ENCODE data around the gene PTPRK.

The PTPRK gene

GRCh38 chr6:128158496-128158895 is 361.9 kb downstream of the PTPRK start:
- no peaks in the 10 kb centered on the region for H3K27me3 ChIP-seq (ENCODE audit: control insufficient read depth, insufficient read depth, low read length)
- H3K9me3 ChIP-seq (ENCODE audit: control insufficient read depth, insufficient read depth, low read length): no peaks in the 10 kb centered on the region
- peaks cover 9% of the 10 kb centered on the region; the same call in 1 of the 2 replicates for H3K4me1 ChIP-seq (ENCODE audit: control insufficient read depth, insufficient read depth, low read length)
- no peaks in the 10 kb centered on the region for H3K36me3 ChIP-seq (ENCODE audit: control insufficient read depth, insufficient read depth, low read length)
- H3K9ac ChIP-seq (ENCODE audit: low read depth, low read length): no peak overlapping the region
- no peak overlapping the region for H3K27ac ChIP-seq (ENCODE audit: low read depth, low read length)
- H3K4me3 ChIP-seq (ENCODE audit: low read depth, low read length): no peak overlapping the region

GRCh38 chr6:128156321-128157111 is 363.9 kb downstream of the PTPRK start:
- Histone ChIP-seq H3K36me3 (ENCODE audit: control insufficient read depth, insufficient read depth, low read length) (no peaks in the 10 kb centered on the region), H3K4me3 (ENCODE audit: low read depth, low read length) (no peak overlapping the region), H3K9ac (ENCODE audit: low read depth, low read length) (no peak overlapping the region), H3K27me3 (ENCODE audit: control insufficient read depth, insufficient read depth, low read length) (no peaks in the 10 kb centered on the region), H3K4me1 (ENCODE audit: control insufficient read depth, insufficient read depth, low read length) (no peaks in the 10 kb centered on the region), H3K9me3 (ENCODE audit: control insufficient read depth, insufficient read depth, low read length) (no peaks in the 10 kb centered on the region), H3K27ac (ENCODE audit: low read depth, low read length) (no peak overlapping the region)

- no peaks in the 10 kb centered on the region for H3K27me3 ChIP-seq (ENCODE audit: control insufficient read depth, insufficient read depth, low read length)
- H3K9me3 ChIP-seq (ENCODE audit: control insufficient read depth, insufficient read depth, low read length): no peaks in the 10 kb centered on the region
- H3K36me3 ChIP-seq (ENCODE audit: control insufficient read depth, insufficient read depth, low read length): no peaks in the 10 kb centered on the region
- H3K9ac ChIP-seq (ENCODE audit: low read depth, low read length): no peak overlapping the region
- H3K27ac ChIP-seq (ENCODE audit: low read depth, low read length): no peak overlapping the region
- no peaks in the 10 kb centered on the region for H3K4me1 ChIP-seq (ENCODE audit: control insufficient read depth, insufficient read depth, low read length)
- H3K4me3 ChIP-seq (ENCODE audit: low read depth, low read length): no peak overlapping the region
Measured at GRCh38 chr6:128155826-128156225, 364.6 kb downstream of the PTPRK start.

GRCh38 chr6:128152551-128152950 is 367.8 kb downstream of the PTPRK start:
- Histone ChIP-seq H3K36me3 (ENCODE audit: control insufficient read depth, insufficient read depth, low read length) (no peaks in the 10 kb centered on the region), H3K27me3 (ENCODE audit: control insufficient read depth, insufficient read depth, low read length) (no peaks in the 10 kb centered on the region), H3K27ac (ENCODE audit: low read depth, low read length) (no peak overlapping the region), H3K9me3 (ENCODE audit: control insufficient read depth, insufficient read depth, low read length) (no peaks in the 10 kb centered on the region), H3K9ac (ENCODE audit: low read depth, low read length) (no peak overlapping the region), H3K4me1 (ENCODE audit: control insufficient read depth, insufficient read depth, low read length) (no peaks in the 10 kb centered on the region), H3K4me3 (ENCODE audit: low read depth, low read length) (no peak overlapping the region)

- H3K4me3 ChIP-seq (ENCODE audit: low read depth, low read length): no peak overlapping the region
- H3K27ac ChIP-seq (ENCODE audit: low read depth, low read length): no peak overlapping the region
- H3K27me3 ChIP-seq (ENCODE audit: control insufficient read depth, insufficient read depth, low read length): no peaks in the 10 kb centered on the region
- H3K36me3 ChIP-seq (ENCODE audit: control insufficient read depth, insufficient read depth, low read length): no peaks in the 10 kb centered on the region
- H3K4me1 ChIP-seq (ENCODE audit: control insufficient read depth, insufficient read depth, low read length): no peaks in the 10 kb centered on the region
- H3K9me3 ChIP-seq (ENCODE audit: control insufficient read depth, insufficient read depth, low read length): no peaks in the 10 kb centered on the region
- H3K9ac ChIP-seq (ENCODE audit: low read depth, low read length): no peak overlapping the region
Measured at GRCh38 chr6:128150376-128150775, 370.0 kb downstream of the PTPRK start.

GRCh38 chr6:128149796-128150195 is 370.6 kb downstream of the PTPRK start:
- no peak overlapping the region for H3K4me3 ChIP-seq (ENCODE audit: low read depth, low read length)
- H3K4me1 ChIP-seq (ENCODE audit: control insufficient read depth, insufficient read depth, low read length): no peaks in the 10 kb centered on the region
- no peaks in the 10 kb centered on the region for H3K27me3 ChIP-seq (ENCODE audit: control insufficient read depth, insufficient read depth, low read length)
- H3K27ac ChIP-seq (ENCODE audit: low read depth, low read length): no peak overlapping the region
- no peaks in the 10 kb centered on the region for H3K36me3 ChIP-seq (ENCODE audit: control insufficient read depth, insufficient read depth, low read length)
- no peak overlapping the region for H3K9ac ChIP-seq (ENCODE audit: low read depth, low read length)
- no peaks in the 10 kb centered on the region for H3K9me3 ChIP-seq (ENCODE audit: control insufficient read depth, insufficient read depth, low read length)

- Histone ChIP-seq H3K27me3 (ENCODE audit: control insufficient read depth, insufficient read depth, low read length) (no peaks in the 10 kb centered on the region), H3K36me3 (ENCODE audit: control insufficient read depth, insufficient read depth, low read length) (no peaks in the 10 kb centered on the region), H3K9me3 (ENCODE audit: control insufficient read depth, insufficient read depth, low read length) (no peaks in the 10 kb centered on the region), H3K27ac (ENCODE audit: low read depth, low read length) (no peak overlapping the region), H3K4me1 (ENCODE audit: control insufficient read depth, insufficient read depth, low read length) (no peaks in the 10 kb centered on the region; the same call in 1 of the 2 replicates), H3K4me3 (ENCODE audit: low read depth, low read length) (no peak overlapping the region), H3K9ac (ENCODE audit: low read depth, low read length) (no peak overlapping the region)
Measured at GRCh38 chr6:128144320-128144719, 376.1 kb downstream of the PTPRK start.

- no peak overlapping the region for H3K27ac ChIP-seq (ENCODE audit: low read depth, low read length)
Measured at GRCh38 chr6:128141932-128142331, 378.5 kb downstream of the PTPRK start.

GRCh38 chr6:128139519-128139918 is 380.9 kb downstream of the PTPRK start:
- Histone ChIP-seq H3K9me3 (ENCODE audit: control insufficient read depth, insufficient read depth, low read length) (no peaks in the 10 kb centered on the region), H3K4me1 (ENCODE audit: control insufficient read depth, insufficient read depth, low read length) (no peaks in the 10 kb centered on the region; the same call in 1 of the 2 replicates), H3K36me3 (ENCODE audit: control insufficient read depth, insufficient read depth, low read length) (no peaks in the 10 kb centered on the region)

More at GRCh38 chr6:128141932-128142331, 378.5 kb downstream of the PTPRK start:
- no peaks in the 10 kb centered on the region for H3K27me3 ChIP-seq (ENCODE audit: control insufficient read depth, insufficient read depth, low read length)
- no peaks in the 10 kb centered on the region for H3K36me3 ChIP-seq (ENCODE audit: control insufficient read depth, insufficient read depth, low read length)
- H3K9me3 ChIP-seq (ENCODE audit: control insufficient read depth, insufficient read depth, low read length): no peaks in the 10 kb centered on the region
- no peak overlapping the region for H3K9ac ChIP-seq (ENCODE audit: low read depth, low read length)
- no peak overlapping the region for H3K4me3 ChIP-seq (ENCODE audit: low read depth, low read length)
- H3K4me1 ChIP-seq (ENCODE audit: control insufficient read depth, insufficient read depth, low read length): no peaks in the 10 kb centered on the region; the same call in 1 of the 2 replicates

GRCh38 chr6:128138694-128139093 is 381.7 kb downstream of the PTPRK start:
- H3K36me3 ChIP-seq (ENCODE audit: control insufficient read depth, insufficient read depth, low read length): no peaks in the 10 kb centered on the region
- H3K4me1 ChIP-seq (ENCODE audit: control insufficient read depth, insufficient read depth, low read length): no peaks in the 10 kb centered on the region; the same call in 1 of the 2 replicates
- no peaks in the 10 kb centered on the region for H3K27me3 ChIP-seq (ENCODE audit: control insufficient read depth, insufficient read depth, low read length)
- no peak overlapping the region for H3K27ac ChIP-seq (ENCODE audit: low read depth, low read length)
- H3K9ac ChIP-seq (ENCODE audit: low read depth, low read length): no peak overlapping the region
- H3K9me3 ChIP-seq (ENCODE audit: control insufficient read depth, insufficient read depth, low read length): no peaks in the 10 kb centered on the region
- H3K4me3 ChIP-seq (ENCODE audit: low read depth, low read length): no peak overlapping the region

More at GRCh38 chr6:128139519-128139918, 380.9 kb downstream of the PTPRK start:
- Histone ChIP-seq H3K4me3 (ENCODE audit: low read depth, low read length) (no peak overlapping the region), H3K27me3 (ENCODE audit: control insufficient read depth, insufficient read depth, low read length) (no peaks in the 10 kb centered on the region), H3K27ac (ENCODE audit: low read depth, low read length) (no peak overlapping the region), H3K9ac (ENCODE audit: low read depth, low read length) (no peak overlapping the region)

- Histone ChIP-seq H3K4me1 (ENCODE audit: control insufficient read depth, insufficient read depth, low read length) (no peaks in the 10 kb centered on the region; the same call in 1 of the 2 replicates), H3K36me3 (ENCODE audit: control insufficient read depth, insufficient read depth, low read length) (no peaks in the 10 kb centered on the region), H3K9me3 (ENCODE audit: control insufficient read depth, insufficient read depth, low read length) (no peaks in the 10 kb centered on the region), H3K4me3 (ENCODE audit: low read depth, low read length) (no peak overlapping the region), H3K27ac (ENCODE audit: low read depth, low read length) (no peak overlapping the region), H3K9ac (ENCODE audit: low read depth, low read length) (no peak overlapping the region), H3K27me3 (ENCODE audit: control insufficient read depth, insufficient read depth, low read length) (no peaks in the 10 kb centered on the region)
Measured at GRCh38 chr6:128135325-128135724, 385.1 kb downstream of the PTPRK start.
